Stimulated activated CD4-positive, alpha-beta T cell treated with anti-CD3 and anti-CD28 coated beads, Interleukin-2, amount 100 ng/mL, for 24 hours (primary cell): ENCODE measurements around the gene FAM83F.
"Not testable (repeated sequence)": the region's sequence is repeated elsewhere in the genome, so short reads cannot be mapped to it uniquely, and the experiment has no call there.

ENCODE experiments used
- DNase-seq, 2 donors: peaks; one replicate each; pipeline ENCODE4 v3.0.0-alpha.2; 2020

Gene FAM83F

GRCh38 chr22:39994566-39995392 is at the start of gene FAM83F:
Gene FAM83F (plus strand): TSS chr22:39994954. CDS start chr22:39995043, 89 bp downstream.
- DNase-seq, result peak; percentile 39 to 57

DNA sequence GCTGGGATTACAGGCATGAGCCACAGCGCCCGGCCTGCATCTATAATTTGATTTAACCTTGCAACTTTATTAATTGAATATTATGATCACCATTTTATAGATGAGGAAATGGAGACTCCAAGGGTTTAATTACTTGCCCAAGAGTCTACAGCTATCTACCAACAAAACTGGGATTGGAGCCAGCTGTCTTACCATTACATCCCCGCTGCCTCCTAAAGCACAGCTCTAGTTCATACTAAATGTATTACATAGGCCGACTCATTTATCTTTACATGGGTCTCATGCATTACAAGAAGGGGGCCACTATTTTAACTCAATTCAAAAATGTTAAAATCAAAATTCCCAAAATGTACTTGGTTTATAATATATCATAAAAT is 48.6 kb upstream of the FAM83F start:
- no peak for DNase-seq

- DNase-seq, result no peak
Observed at GRCh38 chr22:39946503-39947219, 48.1 kb upstream of the FAM83F start.

DNA sequence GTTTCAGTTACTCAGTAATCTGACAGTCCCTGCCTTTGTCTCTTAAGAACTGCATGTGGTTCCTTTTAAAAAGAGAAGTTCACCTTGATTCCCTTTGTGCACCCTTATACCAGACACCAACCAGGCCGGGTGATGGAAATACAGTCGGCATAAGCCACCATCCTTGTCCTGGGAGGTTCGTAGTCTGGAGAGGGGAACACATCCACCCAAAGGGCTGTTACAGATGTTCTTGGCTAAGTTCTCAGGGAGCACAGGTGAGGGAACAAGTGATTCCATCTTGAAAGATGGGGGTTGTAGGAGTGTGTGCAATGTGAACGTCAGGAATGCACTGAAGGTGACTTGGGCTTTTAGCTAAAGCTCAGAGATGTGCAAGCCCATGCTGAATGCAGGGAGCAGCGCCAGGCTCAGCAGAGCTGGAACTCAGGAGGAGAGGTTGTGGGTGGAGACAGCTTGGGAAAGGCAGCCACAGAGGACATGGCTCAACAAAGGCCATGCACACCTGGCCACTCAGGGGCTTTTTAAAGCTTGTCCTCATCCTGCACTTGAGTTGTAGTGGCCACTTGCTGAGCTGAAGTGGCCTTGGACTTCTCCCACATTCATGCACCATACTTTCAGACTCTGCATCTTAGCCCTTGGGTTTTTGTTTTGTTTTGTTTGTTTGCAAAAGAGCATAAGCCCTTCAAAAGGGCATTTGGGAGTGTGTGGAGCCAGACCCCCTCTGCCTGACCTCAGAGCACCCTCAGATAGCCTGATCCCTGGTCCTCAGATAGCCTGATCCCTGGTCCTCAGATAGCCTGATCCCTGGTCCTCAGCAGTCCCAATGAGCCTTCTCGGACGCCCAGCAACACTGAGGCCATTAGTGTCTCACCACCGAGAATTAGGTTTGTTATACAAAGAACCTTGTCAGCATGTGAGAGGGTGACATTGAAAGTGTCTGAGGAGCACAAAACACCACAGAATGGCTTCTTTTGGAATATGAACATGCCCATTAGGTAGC is 47.2 kb upstream of the FAM83F start:
- no peak for DNase-seq

- DNase-seq, result no peak
Observed at GRCh38 chr22:39949964-39950737, 44.6 kb upstream of the FAM83F start.

GRCh38 chr22:39951603-39952293 is 43.0 kb upstream of the FAM83F start:
- not testable (repeated sequence) for DNase-seq

- no peak for DNase-seq
Observed at GRCh38 chr22:39952347-39952746, 42.4 kb upstream of the FAM83F start.

GRCh38 chr22:39953101-39953500 is 41.7 kb upstream of the FAM83F start:
- DNase-seq, result no peak

DNA sequence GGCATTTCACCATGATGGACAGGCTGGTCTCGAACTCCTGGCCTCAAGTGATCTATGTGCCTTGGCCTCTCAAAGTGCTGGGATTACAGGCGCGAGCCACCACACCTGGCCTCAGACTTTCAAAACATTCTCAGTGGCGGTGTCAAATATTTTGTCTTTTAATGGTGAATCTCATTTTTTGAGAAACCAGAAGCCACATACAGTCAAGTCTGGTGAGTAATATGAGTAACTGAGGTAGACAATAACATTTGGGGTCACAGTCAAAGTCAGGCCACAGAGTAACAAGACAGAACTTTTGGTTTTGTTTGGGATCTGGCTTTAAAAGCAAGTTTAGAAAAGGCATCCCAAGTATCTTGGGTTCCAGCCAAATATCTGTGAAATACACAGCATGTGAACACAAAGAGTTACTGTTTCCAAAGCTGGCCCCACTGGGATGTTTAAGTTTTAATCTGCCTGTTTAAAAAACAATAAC is 40.1 kb upstream of the FAM83F start:
- no peak for DNase-seq

GRCh38 chr22:39955675-39956074 is 39.1 kb upstream of the FAM83F start:
- DNase-seq, result no peak

DNA sequence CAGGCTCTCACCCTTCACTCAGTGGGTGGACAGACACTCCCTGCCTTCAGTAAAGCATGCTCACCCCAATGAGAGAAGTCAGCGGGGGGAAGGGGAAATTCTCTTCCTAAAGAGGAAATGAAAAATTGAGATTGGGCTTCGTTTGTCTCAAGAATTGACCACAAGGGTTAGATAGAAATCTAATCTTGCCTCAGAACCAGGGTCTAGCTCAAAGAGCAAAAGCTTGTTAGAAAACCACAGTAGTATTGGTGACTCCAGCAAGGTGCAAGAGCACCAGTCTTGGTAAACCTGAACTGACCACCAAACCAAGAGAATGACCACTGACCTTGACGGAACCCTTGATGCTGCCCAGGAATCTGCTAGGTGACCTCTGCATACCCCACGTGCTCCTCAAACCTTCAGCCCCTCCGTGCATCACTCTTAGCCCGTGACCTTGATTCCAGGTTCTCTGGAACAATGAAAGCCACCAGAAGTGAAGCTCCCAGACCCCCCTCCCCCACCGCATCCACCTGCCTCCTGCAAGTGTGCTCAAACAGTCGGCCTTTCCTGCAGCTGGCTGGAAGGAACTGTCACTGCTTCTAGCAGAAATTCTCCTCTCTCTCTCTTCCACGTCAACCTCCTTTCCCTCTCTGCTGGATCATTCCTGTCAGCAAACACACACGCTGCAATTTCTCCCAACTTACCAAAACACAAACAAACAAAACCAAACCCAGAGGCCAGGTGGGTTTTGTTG is 37.7 kb upstream of the FAM83F start:
- no peak for DNase-seq

- no peak for DNase-seq
Observed at GRCh38 chr22:39958009-39958711, 36.6 kb upstream of the FAM83F start.

GRCh38 chr22:39958949-39959639 is 35.7 kb upstream of the FAM83F start:
- DNase-seq, result no peak

- DNase-seq, result peak in 1 of 2 donors; percentile 46
Observed at GRCh38 chr22:39959640-39960447, 34.9 kb upstream of the FAM83F start, which contains the start of gene TMA7B. Gene TMA7B (plus strand): TSS chr22:39960397. CDS start chr22:39964375, 3,978 bp downstream.

GRCh38 chr22:39960791-39961746 is 33.7 kb upstream of the FAM83F start:
- DNase-seq, result peak; percentile 71 to 72

GRCh38 chr22:39962071-39962470 is 32.7 kb upstream of the FAM83F start:
- DNase-seq, result no peak

DNA sequence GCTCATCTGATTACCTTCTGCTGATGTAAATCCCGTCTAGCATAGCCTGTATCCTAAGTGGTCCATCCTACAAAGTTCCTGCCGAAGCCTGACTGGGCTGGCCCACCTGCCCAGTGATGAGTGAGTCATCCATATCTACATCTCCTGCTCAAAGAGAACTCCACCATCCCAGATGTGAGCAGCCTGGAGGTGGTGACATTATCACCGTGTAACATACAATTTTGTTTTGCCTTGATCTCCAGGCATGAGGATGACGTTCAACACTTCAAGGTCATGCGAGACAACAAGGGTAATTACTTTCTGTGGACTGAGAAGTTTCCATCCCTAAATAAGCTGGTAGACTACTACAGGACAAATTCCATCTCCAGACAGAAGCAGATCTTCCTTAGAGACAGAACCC is 29.0 kb upstream of the FAM83F start:
- no peak for DNase-seq
